Esophagus squamous epithelium (tissue), 5 donors: ENCODE data around the gene LPP. TPM values are rescaled to one million over a fixed set of nuclear protein-coding genes. Genes with fewer than 3 reads are reported as not detected.

ENCODE experiments used
- DNase-seq: peaks from one replicate; lab custom pipeline; 2025; lab: John Stamatoyannopoulos, UW
- H3K27ac ChIP-seq, 4 donors: fragments of 200-600 bp; sonication (generic); one replicate each; pipeline ENCODE4 v1.5.1; 2016 to 2019; ENCODE audit warnings: mild to moderate bottlenecking in 1 of 4
- H3K27me3 ChIP-seq, 4 donors: fragments of 200-600 bp; sonication (generic); 1 replicate in 3 of 4; 2 replicates in 1 of 4; pipeline versions ENCODE4 v1.5.1 to v1.6.0; 2017 to 2021; ENCODE audit warnings: antibody characterized with exemption in 1 of 4
- H3K36me3 ChIP-seq, 3 donors: fragments of 200-600 bp; sonication (generic); one replicate each; pipeline ENCODE4 v1.5.1; 2016 to 2019
- H3K4me1 ChIP-seq, 3 donors: fragments of 200-600 bp; sonication (generic); one replicate each; pipeline ENCODE4 v1.5.1; 2017 to 2019
- H3K4me3 ChIP-seq, 4 donors: fragments of 200-600 bp; sonication (generic); 1 replicate in 3 of 4; 2 replicates in 1 of 4; pipeline ENCODE4 v1.5.1; 2016 to 2019; ENCODE audit warnings: mild to moderate bottlenecking in 2 of 4, moderate library complexity in 1 of 4
- H3K9me3 ChIP-seq, 3 donors: fragments of 200-600 bp; sonication (generic); one replicate each; pipeline ENCODE4 v1.5.1; 2016 to 2019
- POLR2A ChIP-seq, 4 donors: fragments of 450-650 bp; IDR thresholded peaks; one replicate each; pipeline ENCODE4 v1.6.1; 2017; ENCODE audit warnings: antibody characterized with exemption in 4 of 4, mild to moderate bottlenecking in 4 of 4, moderate library complexity in 3 of 4
- WGBS, 2 donors: methylation state at CpG; one replicate each; pipeline ENCODE4 v1.1.5; 2018; 5-methylcytosine and 5-hydroxymethylcytosine counted together
- intact Hi-C: fragments of 100-400 bp; cut with DNase I; formaldehyde crosslinking; loops from one replicate; pipeline ENCODE4 v1.15.0; 2022
- total RNA-seq, 4 donors: library from RNA; depleted of rRNA; stranded (reverse); fragments of >200 nt; gene quantifications; one replicate each; pipeline ENCODE4 v1.1.0, GENCODE V29; 2016
- TF ChIP-seq, protein P1 (sequence below), 6 experiments: fragments of 450-650 bp in 4 of 6; fragments of 200-600 bp in 2 of 6; sonication (generic) in 2 of 6; IDR thresholded peaks; one replicate each; pipeline ENCODE4 v1.5.1; 2016 to 2019; ENCODE audit warnings: antibody characterized with exemption in 6 of 6, mild to moderate bottlenecking in 4 of 6, moderate library complexity in 4 of 6
- donor health status: DM: yes; HTN: yes; CAD: no.

Gene LPP
- total RNA-seq, 4 donors from 2014 or later: 41.4 to 369 (median 97.3) TPM

DNA sequence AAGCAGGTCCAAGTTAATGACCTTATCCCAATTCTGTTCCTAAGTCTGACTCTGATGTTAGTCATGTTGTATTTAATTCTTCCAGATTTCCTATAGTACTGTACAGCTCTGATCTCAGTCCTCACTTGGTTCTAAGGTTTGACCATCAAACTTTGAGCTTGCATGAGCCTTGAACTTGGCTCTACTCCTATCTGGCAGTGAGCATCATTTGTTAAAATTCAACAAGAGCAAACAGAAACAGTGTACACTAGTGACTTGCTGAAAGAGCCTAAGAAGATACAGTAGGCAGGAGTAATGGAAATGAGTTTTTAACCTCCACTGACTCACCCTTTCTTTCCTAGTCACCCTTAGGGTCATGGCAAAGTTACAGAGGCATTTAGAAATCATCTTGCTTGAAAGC lies 566.7 kb downstream of the LPP start:
- TF ChIP-seq POLR2A (IDR thresholded peaks at IDR 0.05): no peak
- TF ChIP-seq, protein P1, sequence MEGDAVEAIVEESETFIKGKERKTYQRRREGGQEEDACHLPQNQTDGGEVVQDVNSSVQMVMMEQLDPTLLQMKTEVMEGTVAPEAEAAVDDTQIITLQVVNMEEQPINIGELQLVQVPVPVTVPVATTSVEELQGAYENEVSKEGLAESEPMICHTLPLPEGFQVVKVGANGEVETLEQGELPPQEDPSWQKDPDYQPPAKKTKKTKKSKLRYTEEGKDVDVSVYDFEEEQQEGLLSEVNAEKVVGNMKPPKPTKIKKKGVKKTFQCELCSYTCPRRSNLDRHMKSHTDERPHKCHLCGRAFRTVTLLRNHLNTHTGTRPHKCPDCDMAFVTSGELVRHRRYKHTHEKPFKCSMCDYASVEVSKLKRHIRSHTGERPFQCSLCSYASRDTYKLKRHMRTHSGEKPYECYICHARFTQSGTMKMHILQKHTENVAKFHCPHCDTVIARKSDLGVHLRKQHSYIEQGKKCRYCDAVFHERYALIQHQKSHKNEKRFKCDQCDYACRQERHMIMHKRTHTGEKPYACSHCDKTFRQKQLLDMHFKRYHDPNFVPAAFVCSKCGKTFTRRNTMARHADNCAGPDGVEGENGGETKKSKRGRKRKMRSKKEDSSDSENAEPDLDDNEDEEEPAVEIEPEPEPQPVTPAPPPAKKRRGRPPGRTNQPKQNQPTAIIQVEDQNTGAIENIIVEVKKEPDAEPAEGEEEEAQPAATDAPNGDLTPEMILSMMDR (IDR thresholded peaks at IDR 0.05): no peak
- Histone ChIP-seq H3K27me3 (no peaks in the 10 kb centered on the region), H3K4me3 (no peak overlapping the region), H3K4me1 (peaks cover 0 to 7% (median 3%) of the 10 kb centered on the region in 3 donors), H3K36me3 (no peaks in the 10 kb centered on the region), H3K27ac (no peak overlapping the region), H3K9me3 (no peaks in the 10 kb centered on the region)
- no peak for DNase-seq
- intact Hi-C loops: no loop called here

DNA sequence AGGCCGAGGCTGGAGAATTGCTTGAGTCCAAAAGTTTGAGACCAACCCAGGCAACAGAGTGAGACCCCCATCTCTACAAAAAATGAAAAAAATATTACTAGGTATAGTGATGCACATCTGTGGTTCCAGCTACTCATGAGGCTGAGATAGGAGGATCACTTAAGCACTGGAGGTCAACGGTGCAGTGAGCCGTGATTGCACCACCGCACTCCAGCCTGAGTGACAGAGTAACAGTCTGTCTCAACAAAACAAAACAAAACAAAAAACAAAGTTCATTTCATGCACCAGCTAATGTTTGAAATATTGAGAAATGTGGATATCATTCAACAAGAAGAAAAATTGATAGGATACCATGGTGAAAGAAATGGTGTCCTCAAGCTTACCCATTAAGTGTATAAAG lies 567.4 kb downstream of the LPP start:
- no peak overlapping the region for H3K4me3 ChIP-seq
- H3K36me3 ChIP-seq: peaks cover 0 to 4% (median 0%) of the 10 kb centered on the region in 3 donors
- H3K27ac ChIP-seq: no peak overlapping the region
- TF ChIP-seq, protein P1 (IDR thresholded peaks at IDR 0.05): no peak
- TF ChIP-seq POLR2A (IDR thresholded peaks at IDR 0.05): no peak
- intact Hi-C loops: no loop called here
- no peaks in the 10 kb centered on the region for H3K27me3 ChIP-seq
- no peaks in the 10 kb centered on the region for H3K9me3 ChIP-seq
- 95 to 97% methylated on average over 4 of the region's 4 CpGs for WGBS, 2 donors
- no peak for DNase-seq
- H3K4me1 ChIP-seq: peaks cover 0 to 7% (median 3%) of the 10 kb centered on the region in 3 donors

DNA sequence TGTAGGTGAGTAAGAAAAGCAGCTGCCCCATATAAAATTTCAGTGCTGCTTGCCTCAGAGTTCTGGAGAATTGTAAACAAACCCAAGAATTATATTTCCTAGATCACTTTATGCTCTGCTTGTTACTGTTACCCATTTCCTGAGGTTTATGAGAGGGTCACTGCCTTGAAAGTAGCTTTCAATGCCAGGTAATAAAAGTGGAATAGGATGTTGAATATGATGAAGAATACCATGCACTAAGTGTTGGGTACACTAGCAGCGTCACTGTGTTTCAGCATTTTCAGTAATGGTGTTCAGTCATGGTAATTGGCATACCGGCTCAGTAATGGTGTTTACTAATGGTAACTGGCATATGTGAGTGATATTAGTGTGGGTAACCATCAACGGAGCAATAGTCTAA lies 568.0 kb downstream of the LPP start:
- no peaks in the 10 kb centered on the region for H3K9me3 ChIP-seq
- WGBS, 2 donors: 88 to 92% methylated on average over 3 of the region's 3 CpGs
- no peak overlapping the region for H3K4me3 ChIP-seq
- no peak for DNase-seq
- intact Hi-C loops: no loop called here
- peaks cover 0 to 4% (median 0%) of the 10 kb centered on the region in 3 donors for H3K36me3 ChIP-seq
- peaks cover 0 to 7% (median 3%) of the 10 kb centered on the region in 3 donors for H3K4me1 ChIP-seq
- TF ChIP-seq POLR2A (IDR thresholded peaks at IDR 0.05): no peak
- TF ChIP-seq, protein P1 (IDR thresholded peaks at IDR 0.05): no peak
- H3K27me3 ChIP-seq: no peaks in the 10 kb centered on the region
- no peak overlapping the region for H3K27ac ChIP-seq

DNA sequence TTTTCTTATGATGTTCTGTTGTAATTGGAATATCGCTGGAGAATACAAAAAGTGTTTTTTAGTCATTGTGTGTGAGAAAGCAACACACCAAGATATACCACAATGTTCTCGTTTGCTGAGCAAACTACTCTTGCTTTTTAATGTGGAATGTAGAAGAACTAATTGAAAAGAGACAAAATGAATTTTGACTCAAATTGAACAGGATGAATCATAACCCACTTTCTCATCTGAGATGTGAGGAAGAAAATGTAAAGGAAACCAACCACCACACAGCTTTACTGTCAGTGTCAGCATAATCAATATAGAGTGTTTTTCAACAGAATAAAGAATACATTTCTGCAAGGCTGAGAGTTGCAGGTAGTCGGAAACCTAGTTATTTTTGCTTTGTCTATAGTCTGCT lies 569.0 kb downstream of the LPP start:
- H3K27ac ChIP-seq: no peak overlapping the region
- DNase-seq: no peak
- H3K9me3 ChIP-seq: no peaks in the 10 kb centered on the region
- H3K36me3 ChIP-seq: peaks cover 0 to 4% (median 0%) of the 10 kb centered on the region in 3 donors
- H3K4me1 ChIP-seq: peaks cover 0 to 7% (median 3%) of the 10 kb centered on the region in 3 donors
- intact Hi-C loops: no loop called here
- H3K27me3 ChIP-seq: no peaks in the 10 kb centered on the region
- no peak overlapping the region for H3K4me3 ChIP-seq
- WGBS, 2 donors: 75 to 82% methylated on average over 3 of the region's 3 CpGs
- TF ChIP-seq POLR2A (IDR thresholded peaks at IDR 0.05): no peak
- TF ChIP-seq, protein P1 (IDR thresholded peaks at IDR 0.05): no peak

DNA sequence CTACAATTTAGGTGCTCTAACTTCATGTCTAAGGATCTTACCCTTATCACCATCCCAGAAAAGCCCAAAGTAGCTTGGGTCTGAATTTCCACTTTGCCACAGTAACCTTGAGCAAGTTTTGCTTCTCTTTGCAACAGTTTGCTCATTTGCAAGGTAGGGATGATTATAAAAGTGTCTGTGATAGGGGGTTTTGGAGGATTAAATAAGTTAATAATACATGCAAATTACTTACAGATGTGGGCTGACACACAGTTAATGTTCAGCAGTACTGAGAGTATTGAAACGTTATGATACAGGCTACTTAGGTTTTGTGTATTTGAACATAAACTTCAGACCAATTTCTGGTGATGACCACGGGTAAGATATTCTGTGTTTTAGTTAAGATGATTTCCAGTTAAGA lies 573.1 kb downstream of the LPP start:
- Histone ChIP-seq H3K36me3 (peaks cover 0 to 4% (median 0%) of the 10 kb centered on the region in 3 donors), H3K27me3 (no peaks in the 10 kb centered on the region), H3K27ac (no peak overlapping the region), H3K4me3 (no peak overlapping the region), H3K4me1 (no peaks in the 10 kb centered on the region), H3K9me3 (no peaks in the 10 kb centered on the region)
- no peak for DNase-seq
- intact Hi-C loops: no loop called here
- WGBS, 2 donors: 75 to 82% methylated on average over 2 of the region's 2 CpGs
- TF ChIP-seq, protein P1 (IDR thresholded peaks at IDR 0.05): no peak
- TF ChIP-seq POLR2A (IDR thresholded peaks at IDR 0.05): no peak
